ENCODE measurements around the gene KCNRG.

DNA sequence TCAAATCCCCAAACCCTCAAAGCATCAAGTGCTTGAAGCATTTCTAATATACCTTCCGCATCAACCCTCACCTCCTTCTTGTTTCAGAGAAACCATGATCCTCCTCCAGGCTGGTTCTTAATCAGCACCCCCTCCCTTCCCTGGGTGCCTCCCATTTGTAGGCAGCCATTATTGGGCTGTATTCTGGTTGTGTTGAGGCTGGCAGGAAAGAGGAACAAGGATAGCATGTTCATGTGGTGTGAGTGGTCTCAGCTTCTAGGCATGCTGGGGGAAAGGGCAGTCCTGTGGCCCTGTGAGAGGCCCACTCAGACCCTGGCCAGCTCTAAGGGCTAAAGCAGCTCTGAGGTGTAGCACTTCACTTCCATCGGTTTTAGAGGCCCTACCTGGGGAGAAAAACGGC, 37.3 kb upstream of the KCNRG start:
- TF ChIP-seq, protein P1, sequence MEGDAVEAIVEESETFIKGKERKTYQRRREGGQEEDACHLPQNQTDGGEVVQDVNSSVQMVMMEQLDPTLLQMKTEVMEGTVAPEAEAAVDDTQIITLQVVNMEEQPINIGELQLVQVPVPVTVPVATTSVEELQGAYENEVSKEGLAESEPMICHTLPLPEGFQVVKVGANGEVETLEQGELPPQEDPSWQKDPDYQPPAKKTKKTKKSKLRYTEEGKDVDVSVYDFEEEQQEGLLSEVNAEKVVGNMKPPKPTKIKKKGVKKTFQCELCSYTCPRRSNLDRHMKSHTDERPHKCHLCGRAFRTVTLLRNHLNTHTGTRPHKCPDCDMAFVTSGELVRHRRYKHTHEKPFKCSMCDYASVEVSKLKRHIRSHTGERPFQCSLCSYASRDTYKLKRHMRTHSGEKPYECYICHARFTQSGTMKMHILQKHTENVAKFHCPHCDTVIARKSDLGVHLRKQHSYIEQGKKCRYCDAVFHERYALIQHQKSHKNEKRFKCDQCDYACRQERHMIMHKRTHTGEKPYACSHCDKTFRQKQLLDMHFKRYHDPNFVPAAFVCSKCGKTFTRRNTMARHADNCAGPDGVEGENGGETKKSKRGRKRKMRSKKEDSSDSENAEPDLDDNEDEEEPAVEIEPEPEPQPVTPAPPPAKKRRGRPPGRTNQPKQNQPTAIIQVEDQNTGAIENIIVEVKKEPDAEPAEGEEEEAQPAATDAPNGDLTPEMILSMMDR (IDR thresholded peaks at IDR 0.05; ENCODE audit: insufficient read depth, low read length, poor library complexity, severe bottlenecking), result no peak
- TF ChIP-seq EZH2phosphoT487 (conservative IDR thresholded peaks at IDR 0.05; ENCODE audit: low read length), result no peak
